ENCODE results near the gene TLX2. TPM values are rescaled to one million over a fixed set of nuclear protein-coding genes. Genes with fewer than 3 reads are reported as not detected.
A peak's percentile ranks its signal among the peaks of the same experiment; 100 is the strongest.
"Not testable (repeated sequence)": the region's sequence is repeated elsewhere in the genome, so short reads cannot be mapped to it uniquely, and the experiment has no call there.

The TLX2 gene
- under 1 TPM in 1 of 4 donors, not detected in 3; 0.56 TPM for total RNA-seq

- WGBS = 0% methylated on average over 17 of the region's 82 CpGs
- Histone ChIP-seq H3K4me1 (peaks cover 37% of the 10 kb centered on the region), H3K9me3 (no peaks in the 10 kb centered on the region), H3K27ac (no peak within 1 kb of the TSS), H3K36me3 (no peaks in the 10 kb centered on the region), H3K27me3 (peaks cover 100% of the 10 kb centered on the region), H3K4me3 (peak within 1 kb of the TSS; percentile 27)
- TF ChIP-seq POLR2A (IDR thresholded peaks at IDR 0.05) (no peak), EP300 (IDR thresholded peaks at IDR 0.05) (no peak), POLR2AphosphoS5 (IDR thresholded peaks at IDR 0.05) (no peak)
- DNase-seq (ENCODE audit: low spot score in 2 of 2) = no peak
Observed at GRCh38 chr2:74514368-74515270, at the start of gene TLX2. TSS of gene TLX2 (plus strand) at chr2:74514450. CDS start at chr2:74514807, 357 bp downstream.

- DNase-seq (ENCODE audit: low spot score in 2 of 2); H3K27me3 ChIP-seq; H3K4me3 ChIP-seq; H3K27ac ChIP-seq; H3K9me3 ChIP-seq: not testable (repeated sequence)
- peaks cover 24% of the 10 kb centered on the region for H3K4me1 ChIP-seq
- 94% methylated on average over 12 of the region's 12 CpGs for WGBS
- H3K36me3 ChIP-seq = peaks cover 13% of the 10 kb centered on the region
Observed at GRCh38 chr2:74470742-74471141, 43.5 kb upstream of the TLX2 start.

DNA sequence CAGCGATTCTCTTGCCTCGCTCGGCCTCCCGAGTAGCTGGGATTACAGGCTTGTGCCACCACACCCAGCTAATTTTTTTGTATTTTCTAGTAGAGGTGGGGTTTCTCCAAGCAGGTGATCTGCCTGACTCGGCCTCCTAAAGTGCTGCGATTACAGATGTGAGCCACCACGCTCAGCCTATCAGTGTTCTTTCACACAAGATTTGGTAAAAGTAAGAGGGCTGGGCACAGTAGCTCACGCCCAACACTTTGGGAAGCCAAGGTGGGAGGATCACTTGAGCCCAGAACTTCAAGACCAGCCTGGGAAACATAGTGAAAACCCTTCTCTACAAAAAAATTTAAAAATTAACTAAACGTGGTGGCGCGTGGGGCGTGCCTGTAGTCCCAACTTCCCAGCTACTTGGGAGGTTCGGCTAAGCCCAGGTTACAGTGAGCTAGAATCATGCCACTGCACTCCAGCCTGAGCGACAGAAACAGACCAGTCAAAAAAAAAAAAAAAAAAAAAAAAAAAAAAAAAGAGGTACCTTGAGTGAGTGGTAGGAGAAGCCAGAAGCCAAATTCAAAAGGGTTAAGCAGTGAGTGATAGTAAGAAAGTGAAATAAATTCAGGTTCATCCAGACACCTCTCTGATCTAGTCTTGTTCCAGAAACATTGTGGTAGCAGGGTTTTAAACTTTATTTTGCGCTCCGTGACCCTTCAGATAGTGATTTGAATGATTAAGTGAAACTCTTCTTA, 42.8 kb upstream of the TLX2 start:
- no peak for DNase-seq (ENCODE audit: low spot score in 2 of 2)
- H3K27me3 ChIP-seq = no peaks in the 10 kb centered on the region
- peaks cover 20% of the 10 kb centered on the region for H3K4me1 ChIP-seq
- TF ChIP-seq CTCF (IDR thresholded peaks at IDR 0.05) = no peak
- TF ChIP-seq POLR2A (IDR thresholded peaks at IDR 0.05) = no peak
- TF ChIP-seq POLR2AphosphoS5 (IDR thresholded peaks at IDR 0.05) = no peak
- TF ChIP-seq EP300 (IDR thresholded peaks at IDR 0.05) = no peak
- H3K4me3 ChIP-seq = peak overlapping the region; percentile 65
- 58% methylated on average over 16 of the region's 16 CpGs for WGBS
- H3K9me3 ChIP-seq = no peaks in the 10 kb centered on the region
- H3K36me3 ChIP-seq = peaks cover 17% of the 10 kb centered on the region
- H3K27ac ChIP-seq = peak overlapping the region; percentile 88

DNA sequence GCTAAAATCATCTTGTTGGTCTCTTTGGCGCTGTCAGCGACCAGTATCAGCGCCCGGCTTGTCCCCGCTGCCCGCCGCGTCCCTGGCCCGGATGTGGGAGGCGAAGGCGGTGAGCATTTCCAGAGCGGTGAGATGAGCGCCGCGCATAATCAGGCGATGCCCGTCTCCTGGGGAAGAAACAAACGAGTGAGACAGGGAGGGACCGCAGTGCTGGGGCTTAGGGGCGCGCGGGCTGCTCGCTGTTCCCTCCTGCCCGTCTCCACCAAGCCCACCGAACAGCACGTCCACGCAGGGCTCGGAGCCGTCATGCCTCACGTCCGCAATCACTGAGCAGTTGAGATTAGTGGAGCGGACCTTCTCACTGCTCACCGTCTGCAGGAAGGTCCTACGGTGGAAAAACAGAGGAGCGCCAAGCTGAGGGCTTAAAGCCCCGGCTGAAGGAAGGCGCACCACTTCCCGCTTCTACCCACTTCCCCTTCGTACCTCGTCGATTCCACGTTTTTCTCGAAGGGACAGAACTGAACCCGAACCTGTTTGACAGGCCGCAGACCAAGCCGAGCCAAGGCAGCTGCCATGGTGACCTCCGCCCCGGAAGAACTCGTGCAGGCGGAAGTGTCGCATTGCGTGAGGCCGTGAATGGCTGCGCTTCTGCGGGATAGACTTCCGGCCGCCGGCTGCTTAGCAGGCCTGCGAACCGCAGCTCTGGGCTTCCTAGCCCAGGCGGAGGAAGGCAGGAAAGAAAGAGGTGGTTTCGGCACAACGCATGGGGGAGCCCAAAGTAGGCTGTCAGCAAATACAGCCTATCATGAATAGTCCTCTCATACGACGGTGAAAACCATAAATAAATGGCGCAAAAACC, 41.9 kb upstream of the TLX2 start, which contains the start of gene MRPL53:
Gene MRPL53 (minus strand): TSS at position 595 of the 859 bp plus-strand sequence. CDS start 20 bp downstream, at position 575.
- peak within 1 kb of the TSS; percentile 88 for H3K27ac ChIP-seq
- peaks cover 20% of the 10 kb centered on the region for H3K4me1 ChIP-seq
- no peak for TF ChIP-seq CTCF (IDR thresholded peaks at IDR 0.05)
- peak; percentile 84 to 99 (median 95) for TF ChIP-seq POLR2AphosphoS5 (IDR thresholded peaks at IDR 0.05)
- peak in 1 of 2 donors; percentile 73 for TF ChIP-seq POLR2A (IDR thresholded peaks at IDR 0.05)
- no peaks in the 10 kb centered on the region for H3K9me3 ChIP-seq
- peak within 1 kb of the TSS; percentile 65 for H3K4me3 ChIP-seq
- DNase-seq (ENCODE audit: low spot score in 2 of 2) = peak; percentile 97 to 98
- WGBS = 1% methylated on average over 43 of the region's 66 CpGs
- H3K36me3 ChIP-seq = peaks cover 17% of the 10 kb centered on the region
- no peaks in the 10 kb centered on the region for H3K27me3 ChIP-seq

DNA sequence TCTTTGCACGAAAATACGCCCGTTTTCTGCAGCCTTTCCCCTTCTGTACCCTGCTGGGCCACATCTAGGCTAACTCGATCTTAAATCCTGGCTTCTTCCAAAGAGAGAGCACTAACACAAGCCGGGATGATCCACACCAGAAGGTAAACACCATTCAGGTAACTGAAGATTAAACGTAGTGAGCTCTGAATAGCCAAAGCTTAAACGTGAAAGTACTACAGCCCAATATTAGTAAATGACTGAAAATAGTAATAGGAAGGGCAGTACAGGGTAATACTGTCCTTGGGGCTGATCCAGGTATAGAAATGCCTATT, 41.3 kb upstream of the TLX2 start:
- Histone ChIP-seq H3K27me3 (no peaks in the 10 kb centered on the region), H3K27ac (peak overlapping the region; percentile 88), H3K4me1 (peaks cover 20% of the 10 kb centered on the region), H3K9me3 (no peaks in the 10 kb centered on the region), H3K4me3 (peak overlapping the region; percentile 65), H3K36me3 (peaks cover 17% of the 10 kb centered on the region)
- WGBS = 11% methylated on average over 7 of the region's 7 CpGs
- TF ChIP-seq CTCF (IDR thresholded peaks at IDR 0.05) (no peak), POLR2A (IDR thresholded peaks at IDR 0.05) (no peak), EP300 (IDR thresholded peaks at IDR 0.05) (no peak), POLR2AphosphoS5 (IDR thresholded peaks at IDR 0.05) (no peak)
- DNase-seq (ENCODE audit: low spot score in 2 of 2) = no peak
